HepG2 (cell line): ENCODE measurements around the gene SLC6A5. TPM values are rescaled to one million over a fixed set of nuclear protein-coding genes. Genes with fewer than 3 reads are reported as not detected.
A peak's percentile ranks its signal among the peaks of the same experiment; 100 is the strongest.

Experiments
- ATAC-seq: fragments of 200-7000 bp; cut with Tn5 transposase; 3 replicates; pipeline ENCODE4 v1.9.1; 2020; ENCODE audit warnings: mild to moderate bottlenecking, moderate library complexity
- BruUV-seq: library from RNA; stranded (reverse); fragments of 400-500 nt; replicated peaks from 2 replicates; lab custom pipeline; 2021; lab: Mats Ljungman, UMichigan
- CTCF ChIA-PET: fragments of 300-600 bp; formaldehyde crosslinking; extraction: SDS; loops from one replicate; lab custom pipeline; 2021; ENCODE audit warnings: low total read pairs, inconsistent platforms, low intra/inter-chr PET ratio; lab: Yijun Ruan, JAX
- POLR2A ChIA-PET: fragments of 350-600 bp; sonication (Branson Sonifier 250); formaldehyde crosslinking; loops from one replicate; lab custom pipeline; 2020; ENCODE audit warnings: antibody characterized with exemption, inconsistent platforms; lab: Yijun Ruan, JAX
- DNase-seq: peaks from one replicate; pipeline ENCODE4 v3.0.0-alpha.2; 2015; ENCODE audit warnings: low spot score
- FAIRE-seq: peaks from 3 replicates; lab custom pipeline; 2011; peaks lifted over from hg19 to GRCh38; lab: Jason Lieb, UNC
- H2AFZ ChIP-seq: one replicate; pipeline ENCODE4 v1.6.1; 2011; ENCODE audit warnings: low read length, inconsistent platforms
- H3K27ac ChIP-seq: fragments of 300-600 bp; 3 replicates; pipeline ENCODE4 v1.8.0; 2011; ENCODE audit warnings: mixed run types, mild to moderate bottlenecking, mixed read lengths, low read length, inconsistent platforms; ENCODE audit not compliant: insufficient read depth; ENCODE audit errors: extremely low read length
- H3K27me3 ChIP-seq, 2 experiments: fragments of 200-600 bp in 1 of 2; 2 replicates in 1 of 2; 3 replicates in 1 of 2; pipeline versions ENCODE4 v1.6.0 to v1.8.0; 2011; ENCODE audit warnings: low read length in 2 of 2, mild to moderate bottlenecking in 2 of 2, moderate library complexity in 2 of 2, inconsistent platforms in 1 of 2; ENCODE audit not compliant: insufficient read depth in 2 of 2, control insufficient read depth in 1 of 2
- H3K36me3 ChIP-seq, 2 experiments: fragments of 200-600 bp in 1 of 2; replicated peaks in 1 of 2; 2 replicates in 1 of 2; 3 replicates in 1 of 2; pipeline versions ENCODE4 v1.5.1 to v1.8.0; 2011; ENCODE audit warnings: low read length in 2 of 2, inconsistent platforms in 1 of 2; ENCODE audit not compliant: insufficient read depth in 2 of 2, control insufficient read depth in 1 of 2
- H3K4me1 ChIP-seq: 2 replicates; pipeline ENCODE4 v1.5.1; 2012; ENCODE audit warnings: low read length, inconsistent platforms; ENCODE audit not compliant: insufficient read depth
- H3K4me2 ChIP-seq: 2 replicates; pipeline ENCODE4 v1.6.0; 2011; ENCODE audit warnings: low read depth, low read length, inconsistent platforms
- H3K4me3 ChIP-seq, 3 experiments: fragments of 200-600 bp in 1 of 3; sonication (generic), shearing (Covaris generic) in 1 of 3; replicated peaks in 1 of 3; 2 replicates each; pipeline ENCODE4 v1.5.1; 2011 to 2016; ENCODE audit warnings: low read length in 3 of 3, inconsistent platforms in 2 of 3, low read depth in 2 of 3, mild to moderate bottlenecking in 2 of 3, control low read depth in 1 of 3, mixed read lengths in 1 of 3; ENCODE audit not compliant: insufficient read depth in 1 of 3
- H3K79me2 ChIP-seq: one replicate; pipeline ENCODE4 v1.6.1; 2011; ENCODE audit warnings: low read length, inconsistent platforms; ENCODE audit not compliant: insufficient read depth
- H3K9ac ChIP-seq: 2 replicates; pipeline ENCODE4 v1.6.0; 2011; ENCODE audit warnings: mild to moderate bottlenecking, low read depth, low read length, inconsistent platforms; ENCODE audit not compliant: insufficient read depth
- H3K9me3 ChIP-seq: 2 replicates; pipeline ENCODE4 v1.5.1; 2012; ENCODE audit warnings: mild to moderate bottlenecking, low read length
- H4K20me1 ChIP-seq: 2 replicates; pipeline ENCODE4 v1.6.0; 2011; ENCODE audit warnings: inconsistent platforms, mild to moderate bottlenecking, low read length, moderate library complexity; ENCODE audit not compliant: insufficient read depth
- ARNTL ChIP-seq: sonication (generic); formaldehyde crosslinking; IDR thresholded peaks from 2 replicates; pipeline ENCODE4 v1.4.0; 2020; ENCODE audit warnings: mild to moderate bottlenecking, missing genetic modification reagents
- EZH2 ChIP-seq: conservative IDR thresholded peaks from 2 replicates; pipeline ENCODE4 v1.6.1; 2012; ENCODE audit warnings: mild to moderate bottlenecking, low read depth, low read length, moderate library complexity
- GTF3A ChIP-seq: sonication (generic); formaldehyde crosslinking; conservative IDR thresholded peaks from 2 replicates; pipeline ENCODE4 v1.4.0; 2020; ENCODE audit warnings: mild to moderate bottlenecking, missing genetic modification reagents
- ZNF317 ChIP-seq: sonication (generic); formaldehyde crosslinking; IDR thresholded peaks from 2 replicates; pipeline ENCODE4 v1.5.0; 2020; ENCODE audit warnings: mild to moderate bottlenecking, missing genetic modification reagents
- WGBS: methylation state at CpG from one replicate; pipeline ENCODE4 v1.1.6; 2017; ENCODE audit warnings: low lambda C conversion rate; 5-methylcytosine and 5-hydroxymethylcytosine counted together
- in situ Hi-C: cut with HindIII; loops from 2 replicates; pipeline ENCODE4 v1.10.0; 2017; ENCODE audit warnings: low pct_unique_long_range_greater_than_20kb; ENCODE audit not compliant: extremely low pct_ligation_motif_present
- intact Hi-C: fragments of 100-400 bp; cut with micrococcal nuclease; formaldehyde crosslinking; loops from one replicate; pipeline ENCODE4 v1.10.0; 2022; ENCODE audit not compliant: unreplicated experiment
- polyA plus RNA-seq, 8 experiments: library from polyadenylated mRNA; depleted of rRNA in 3 of 8; stranded (reverse) in 7 of 8; unstranded in 1 of 8; fragments of >200 nt; fragmentation: Illumina TruSeq in 4 of 8; extraction: Trizol in 4 of 8; gene quantifications; 2 replicates each; pipeline versions ENCODE4 v1.2.1 to v1.2.3, GENCODE V29; 2011 to 2016; ENCODE audit warnings: low read depth in 4 of 8, missing spikeins in 1 of 8, mixed read lengths in 1 of 8; ENCODE audit not compliant: insufficient read depth in 1 of 8
- total RNA-seq, 5 experiments: library from RNA; depleted of rRNA; stranded (reverse); fragments of >200 nt; fragmentation: Illumina TruSeq; extraction: Trizol; gene quantifications; 2 replicates each; pipeline ENCODE4 v1.2.3, GENCODE V29; 2016; ENCODE audit warnings: low read depth in 1 of 5
- TF ChIP-seq, protein P1 (sequence below): sonication (generic); formaldehyde crosslinking; IDR thresholded peaks from 2 replicates; pipeline ENCODE4 v1.4.0; 2020; ENCODE audit warnings: missing genetic modification reagents, mild to moderate bottlenecking, borderline replicate concordance

Gene SLC6A5
- total and polyA plus RNA-seq, 2 of the 13 experiments (the other 11 are each of a cell fraction or from before 2014, with no cell fraction given): not detected

- FAIRE-seq: no peak
- POLR2A ChIA-PET: no interaction called here
Measured at GRCh38 chr11:20669820-20670684, 70.6 kb downstream of the SLC6A5 start.

More at GRCh38 chr11:20669820-20670684, 70.6 kb downstream of the SLC6A5 start:
- H3K4me3 ChIP-seq: no peak overlapping the region
- H3K27ac ChIP-seq: no peak overlapping the region
- no peaks in the 10 kb centered on the region for H3K9me3 ChIP-seq
- WGBS: 24% methylated on average over 13 of the region's 60 CpGs
- H3K4me1 ChIP-seq: no peaks in the 10 kb centered on the region
- no peaks in the 10 kb centered on the region for H3K79me2 ChIP-seq
- intact Hi-C loops (no loop called here), in situ Hi-C loops (loop anchor here (25.0 kb wide), 1 partner anchor 1467 kb away; no protein-coding TSS in a partner anchor)
- TF ChIP-seq GTF3A (CRISPR knock-in tag) (no peak), ZNF317 (CRISPR knock-in tag) (no peak), ARNTL (no peak), EZH2 (peak; percentile 76; the same call in 1 of the 2 replicates)
- TF ChIP-seq, protein P1, sequence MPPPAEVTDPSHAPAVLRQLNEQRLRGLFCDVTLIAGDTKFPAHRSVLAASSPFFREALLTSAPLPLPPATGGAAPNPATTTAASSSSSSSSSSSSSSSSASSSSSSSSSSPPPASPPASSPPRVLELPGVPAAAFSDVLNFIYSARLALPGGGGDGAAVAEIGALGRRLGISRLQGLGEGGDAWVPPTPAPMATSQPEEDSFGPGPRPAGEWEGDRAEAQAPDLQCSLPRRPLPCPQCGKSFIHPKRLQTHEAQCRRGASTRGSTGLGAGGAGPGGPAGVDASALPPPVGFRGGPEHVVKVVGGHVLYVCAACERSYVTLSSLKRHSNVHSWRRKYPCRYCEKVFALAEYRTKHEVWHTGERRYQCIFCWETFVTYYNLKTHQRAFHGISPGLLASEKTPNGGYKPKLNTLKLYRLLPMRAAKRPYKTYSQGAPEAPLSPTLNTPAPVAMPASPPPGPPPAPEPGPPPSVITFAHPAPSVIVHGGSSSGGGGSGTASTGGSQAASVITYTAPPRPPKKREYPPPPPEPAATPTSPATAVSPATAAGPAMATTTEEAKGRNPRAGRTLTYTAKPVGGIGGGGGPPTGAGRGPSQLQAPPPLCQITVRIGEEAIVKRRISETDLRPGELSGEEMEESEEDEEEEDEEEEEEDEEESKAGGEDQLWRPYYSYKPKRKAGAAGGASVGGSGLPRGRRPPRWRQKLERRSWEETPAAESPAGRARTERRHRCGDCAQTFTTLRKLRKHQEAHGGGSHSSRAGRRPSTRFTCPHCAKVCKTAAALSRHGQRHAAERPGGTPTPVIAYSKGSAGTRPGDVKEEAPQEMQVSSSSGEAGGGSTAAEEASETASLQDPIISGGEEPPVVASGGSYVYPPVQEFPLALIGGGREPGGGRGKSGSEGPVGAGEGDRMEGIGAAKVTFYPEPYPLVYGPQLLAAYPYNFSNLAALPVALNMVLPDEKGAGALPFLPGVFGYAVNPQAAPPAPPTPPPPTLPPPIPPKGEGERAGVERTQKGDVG (CRISPR knock-in tag): no peak
- DNase-seq (no peak), ATAC-seq (peak; percentile 32; the same call in 1 of the 3 replicates)
- H3K27me3 ChIP-seq: peaks cover 3 to 49% of the 10 kb centered on the region in 2 experiments
- no peaks in the 10 kb centered on the region for H4K20me1 ChIP-seq
- H3K4me2 ChIP-seq: no peak overlapping the region
- H3K36me3 ChIP-seq: no peaks in the 10 kb centered on the region
- no peak overlapping the region for H3K9ac ChIP-seq
- BruUV-seq: no TSS peak
- CTCF ChIA-PET: no interaction called here
- H2AFZ ChIP-seq: no peak overlapping the region
